ENCODE measurements around the gene DENND5B. TPM values are rescaled to one million over a fixed set of nuclear protein-coding genes. Genes with fewer than 3 reads are reported as not detected.

DENND5B gene
- total and polyA plus RNA-seq, 10 of the 15 experiments (the other 5 are each of a cell fraction or from before 2014, with no cell fraction given): 0.39 to 32.5 (median 20.6) TPM

DNA sequence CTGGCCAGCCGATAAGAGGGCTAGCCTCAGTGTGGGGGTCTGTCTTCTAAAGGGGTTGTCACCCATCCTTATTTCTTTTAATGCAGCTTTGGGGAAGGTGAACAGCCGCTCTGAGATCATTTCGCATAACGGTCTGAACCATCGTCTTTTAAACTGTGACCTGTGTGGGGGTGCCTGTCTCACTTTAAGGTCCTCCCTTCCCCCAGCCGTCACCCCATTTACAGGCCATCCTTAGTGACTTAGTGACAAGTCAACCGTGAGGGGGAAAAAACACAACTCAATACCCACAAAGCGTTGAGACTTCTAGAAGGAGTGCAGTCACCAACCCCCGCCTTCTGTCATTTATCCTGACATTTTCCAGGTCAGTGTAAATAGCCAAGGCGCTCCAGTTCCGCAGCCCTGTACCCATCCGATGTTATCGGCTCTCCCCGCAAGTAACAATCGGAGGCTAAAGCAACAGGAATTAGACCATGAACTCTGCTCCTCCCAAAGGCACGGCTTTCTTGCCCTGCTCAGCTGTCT lies 505 bp upstream of the DENND5B start (continued):
- TF ChIP-seq REST (IDR thresholded peaks at IDR 0.05; ENCODE audit: low read depth, low read length) (no peak), PML (IDR thresholded peaks at IDR 0.05; ENCODE audit: low read length) (0 out of 2 replicates have a peak, but pooled peaks have one; percentile 21), RUNX3 (IDR thresholded peaks at IDR 0.05; ENCODE audit: low read length) (peak; percentile 56), NR2C2 (IDR thresholded peaks at IDR 0.05; ENCODE audit: borderline replicate concordance, control insufficient read depth, insufficient read length, low read depth) (no peak), CBFB (IDR thresholded peaks at IDR 0.05; ENCODE audit: low read depth) (no peak), HSF1 (IDR thresholded peaks at IDR 0.05; ENCODE audit: low read depth, low read length) (no peak), FOXM1 (IDR thresholded peaks at IDR 0.05; ENCODE audit: low read depth, low read length) (0 out of 2 replicates have a peak, but pooled peaks have one; percentile 31), STAT1 (conservative IDR thresholded peaks at IDR 0.05) (no peak)

All from GM12878 (cell line).